Effector memory CD4-positive, alpha-beta T cell (primary cell): ENCODE results near the gene APOBEC3A.
A peak's percentile ranks its signal among the peaks of the same experiment; 100 is the strongest.

Source experiments
- DNase-seq, 3 donors: peaks; one replicate each; pipeline ENCODE4 v3.0.0-alpha.2; 2020
- H3K27ac ChIP-seq: 2 replicates; pipeline ENCODE4 v1.7.0; 2013; ENCODE audit warnings: mild to moderate bottlenecking, low read length, moderate library complexity; ENCODE audit not compliant: insufficient read depth, poor library complexity, severe bottlenecking
- H3K27me3 ChIP-seq: replicated peaks from 2 replicates; pipeline ENCODE4 v1.7.0; 2013; ENCODE audit warnings: mild to moderate bottlenecking, low read length; ENCODE audit not compliant: insufficient read depth, control insufficient read depth, poor library complexity, severe bottlenecking
- H3K36me3 ChIP-seq: 2 replicates; pipeline ENCODE4 v1.7.0; 2013; ENCODE audit warnings: mild to moderate bottlenecking, low read length, moderate library complexity; ENCODE audit not compliant: control insufficient read depth, insufficient read depth
- H3K4me1 ChIP-seq: 2 replicates; pipeline ENCODE4 v1.7.0; 2013; ENCODE audit warnings: low read length, mild to moderate bottlenecking; ENCODE audit not compliant: control insufficient read depth, insufficient read depth, poor library complexity, severe bottlenecking
- H3K4me3 ChIP-seq: 2 replicates; pipeline ENCODE4 v1.7.0; 2013; ENCODE audit warnings: low read length, low read depth, mild to moderate bottlenecking; ENCODE audit not compliant: insufficient read depth, poor library complexity, severe bottlenecking
- H3K9me3 ChIP-seq: 2 replicates; pipeline ENCODE4 v1.7.0; 2013; ENCODE audit warnings: mild to moderate bottlenecking, low read length, moderate library complexity; ENCODE audit not compliant: control insufficient read depth

The APOBEC3A gene

DNA sequence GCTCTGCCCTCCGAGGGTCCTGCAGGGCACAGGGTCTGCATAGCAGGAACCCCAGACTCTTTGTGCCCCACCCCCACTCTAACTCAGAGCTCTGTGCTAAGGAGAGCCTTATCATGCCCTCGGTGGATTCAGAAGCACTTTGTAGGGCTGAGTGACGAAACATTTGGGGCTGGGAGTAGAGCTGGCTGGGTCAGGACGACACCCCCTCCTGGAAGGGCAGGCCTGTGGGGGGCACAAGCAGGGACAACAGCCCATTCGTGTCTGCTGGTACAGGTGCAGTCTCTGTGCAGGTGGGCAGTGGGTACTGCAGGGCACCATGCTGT, 8.9 kb downstream of the APOBEC3A start:
- H3K27ac ChIP-seq: no peak overlapping the region
- no peak overlapping the region for H3K4me3 ChIP-seq
- no peaks in the 10 kb centered on the region for H3K4me1 ChIP-seq
- H3K36me3 ChIP-seq: no peaks in the 10 kb centered on the region
- DNase-seq: no peak
- no peaks in the 10 kb centered on the region for H3K9me3 ChIP-seq
- no peaks in the 10 kb centered on the region for H3K27me3 ChIP-seq

DNA sequence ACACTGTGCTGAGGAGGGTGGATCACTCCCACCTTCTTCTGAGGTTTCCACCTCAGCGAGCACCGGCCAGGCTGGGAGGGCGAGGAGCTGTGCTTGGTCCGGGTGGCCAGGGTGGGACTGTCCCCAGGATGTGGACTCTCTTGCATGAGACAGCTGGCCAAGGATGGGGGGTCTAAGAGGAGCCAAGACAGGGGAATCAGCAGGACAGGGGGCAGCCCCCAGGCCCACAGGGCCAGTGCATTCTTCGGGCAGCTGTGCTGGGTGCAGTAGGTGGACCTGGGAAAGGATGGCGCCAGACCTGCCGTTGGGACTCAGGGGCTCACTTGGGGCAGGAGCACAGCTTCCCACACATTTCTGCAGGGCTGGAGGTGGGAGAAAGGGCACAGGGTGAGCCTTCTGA, 9.5 kb downstream of the APOBEC3A start:
- no peak overlapping the region for H3K27ac ChIP-seq
- H3K4me1 ChIP-seq: no peaks in the 10 kb centered on the region
- no peaks in the 10 kb centered on the region for H3K27me3 ChIP-seq

DNA sequence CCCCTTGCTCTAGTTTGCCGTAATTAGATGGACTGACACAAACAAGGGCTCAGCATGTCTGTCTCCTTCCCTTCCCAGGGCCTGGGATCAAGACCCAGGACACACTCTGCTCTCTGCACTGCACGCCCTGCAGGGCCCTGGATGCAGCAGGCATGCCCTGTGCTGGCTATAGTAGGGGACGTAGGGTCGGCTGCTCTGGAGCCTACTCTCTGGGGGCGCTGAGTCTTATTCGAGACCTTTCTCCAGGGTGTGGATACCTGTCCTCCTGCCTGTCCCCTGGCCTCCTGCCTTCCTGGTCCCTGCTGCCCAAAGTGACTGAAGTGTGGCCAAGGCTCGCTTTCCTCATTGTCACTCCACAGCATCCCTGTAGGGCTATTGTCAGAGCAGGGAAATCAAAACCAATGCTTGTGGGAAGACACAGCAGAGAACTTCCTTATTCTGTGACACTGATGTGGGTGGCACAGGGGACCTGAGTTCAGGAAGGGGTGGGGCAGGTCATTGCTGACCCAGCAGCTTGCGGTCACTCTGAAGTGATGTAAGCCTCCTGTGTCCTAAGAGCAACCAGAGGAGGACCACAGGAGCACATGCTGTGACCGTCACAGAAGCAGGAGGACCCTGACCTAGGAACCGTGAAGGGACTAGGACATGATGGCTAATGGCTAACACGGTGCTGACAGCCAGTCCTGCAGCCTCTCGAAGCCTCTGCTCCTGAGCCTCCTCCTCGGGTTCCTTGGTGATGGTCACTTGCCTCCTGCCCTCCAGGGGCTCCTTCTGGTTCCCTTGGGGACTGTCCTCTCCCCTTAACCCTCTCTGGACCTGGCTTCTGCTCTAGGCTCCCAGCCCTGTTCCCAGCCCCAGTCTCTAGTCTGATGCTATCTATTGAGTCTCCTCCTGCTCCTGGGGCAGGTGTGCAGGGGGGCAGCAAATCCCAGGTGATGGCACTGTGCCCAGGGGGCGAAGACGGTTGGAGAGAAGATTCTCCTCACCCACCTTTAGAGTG, 10.3 kb downstream of the APOBEC3A start:
- Histone ChIP-seq H3K4me3 (no peak overlapping the region), H3K27ac (no peak overlapping the region), H3K4me1 (no peaks in the 10 kb centered on the region), H3K27me3 (no peaks in the 10 kb centered on the region), H3K36me3 (no peaks in the 10 kb centered on the region), H3K9me3 (no peaks in the 10 kb centered on the region)
- DNase-seq: no peak

More for the DNA sequence above, 9.5 kb downstream of the APOBEC3A start:
- Histone ChIP-seq H3K4me3 (no peak overlapping the region), H3K9me3 (no peaks in the 10 kb centered on the region), H3K36me3 (no peaks in the 10 kb centered on the region)
- no peak for DNase-seq

DNA sequence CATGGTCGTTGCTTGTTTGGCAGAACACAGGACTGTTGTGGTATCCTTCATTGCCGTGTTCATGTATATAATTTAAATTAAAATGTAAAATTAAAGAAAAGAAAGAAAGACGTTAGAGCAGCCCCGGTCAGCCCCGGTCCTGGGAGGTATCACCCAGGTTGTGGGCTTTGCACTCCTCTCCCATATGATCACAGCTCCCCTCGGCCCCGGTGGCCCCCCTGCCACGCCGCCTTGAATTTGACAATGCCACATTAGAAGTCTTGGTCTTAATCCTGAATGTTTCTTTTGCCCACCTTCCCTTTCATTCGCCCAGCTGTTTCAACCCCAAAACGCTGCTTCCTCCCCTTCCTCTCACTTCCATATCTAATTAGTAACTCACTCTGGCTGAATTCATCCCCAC, 11.4 kb downstream of the APOBEC3A start:
- Histone ChIP-seq H3K4me3 (no peak overlapping the region), H3K27me3 (no peaks in the 10 kb centered on the region), H3K36me3 (no peaks in the 10 kb centered on the region), H3K9me3 (no peaks in the 10 kb centered on the region), H3K4me1 (peaks cover 5% of the 10 kb centered on the region), H3K27ac (no peak overlapping the region)
- DNase-seq: no peak

DNA sequence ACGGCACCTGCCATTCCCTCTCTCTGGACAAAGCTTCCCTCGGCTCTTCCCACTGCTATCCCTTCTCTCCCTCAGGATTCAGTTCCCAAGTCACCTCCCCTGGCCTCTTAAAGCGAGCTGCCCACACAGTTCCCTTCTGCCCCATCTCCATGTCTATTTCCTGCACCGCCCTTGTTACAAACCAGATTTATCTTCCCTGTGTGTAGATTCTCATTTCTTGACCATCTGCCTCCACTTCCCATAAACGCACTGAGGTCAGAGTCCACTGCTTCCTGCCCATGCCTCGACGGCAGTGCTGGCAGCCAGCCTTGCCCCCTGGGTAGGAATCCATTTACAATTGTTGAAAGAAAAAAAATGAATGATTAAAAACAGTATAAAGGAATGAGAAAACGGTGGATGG, 13.1 kb downstream of the APOBEC3A start:
- no peaks in the 10 kb centered on the region for H3K9me3 ChIP-seq
- H3K27me3 ChIP-seq: no peaks in the 10 kb centered on the region
- no peaks in the 10 kb centered on the region for H3K36me3 ChIP-seq
- DNase-seq: no peak
- peaks cover 5% of the 10 kb centered on the region for H3K4me1 ChIP-seq
- H3K4me3 ChIP-seq: no peak overlapping the region
- H3K27ac ChIP-seq: no peak overlapping the region

DNA sequence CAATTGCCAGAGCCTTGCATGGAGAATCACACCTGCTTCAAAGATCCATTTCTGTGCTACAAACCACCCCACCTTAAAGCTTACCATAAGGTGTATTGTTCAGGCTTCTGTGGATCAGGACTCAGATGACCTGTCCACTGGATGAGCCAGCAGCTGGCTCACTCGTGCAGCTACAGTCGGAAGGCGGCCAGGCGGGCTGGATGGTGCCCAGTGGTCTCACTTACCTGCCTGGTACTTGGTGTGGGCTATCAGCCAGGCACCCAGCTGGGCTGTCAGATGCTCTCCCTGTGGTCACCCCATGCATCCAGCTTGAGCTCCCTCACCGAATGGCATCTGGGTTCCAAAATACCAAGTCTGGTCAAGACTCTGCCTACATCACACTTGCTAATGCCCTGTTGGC, 13.8 kb downstream of the APOBEC3A start:
- peaks cover 5% of the 10 kb centered on the region for H3K4me1 ChIP-seq
- no peak for DNase-seq
- no peaks in the 10 kb centered on the region for H3K9me3 ChIP-seq
- H3K36me3 ChIP-seq: no peaks in the 10 kb centered on the region
- no peak overlapping the region for H3K27ac ChIP-seq
- no peak overlapping the region for H3K4me3 ChIP-seq
- no peaks in the 10 kb centered on the region for H3K27me3 ChIP-seq

DNA sequence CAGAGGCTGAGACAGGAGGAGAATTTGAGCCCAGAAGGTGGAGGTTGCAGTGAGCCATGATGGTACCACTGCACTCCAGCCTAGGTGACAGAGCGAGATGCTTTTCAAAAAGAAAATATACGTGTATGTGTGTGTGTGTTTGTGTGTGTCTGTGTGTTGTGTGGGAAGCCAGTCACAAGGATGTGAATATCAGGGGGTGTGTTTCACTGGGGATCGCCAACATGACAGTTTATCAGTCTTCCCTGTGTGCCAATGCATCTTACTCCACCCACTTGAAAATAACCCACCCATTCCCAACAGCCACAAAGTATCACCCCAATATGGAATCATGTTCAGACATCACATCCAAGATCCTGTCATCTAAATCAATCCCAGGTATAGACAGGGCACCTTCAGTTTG, 14.4 kb downstream of the APOBEC3A start:
- Histone ChIP-seq H3K4me3 (no peak overlapping the region), H3K27ac (no peak overlapping the region), H3K9me3 (no peaks in the 10 kb centered on the region), H3K4me1 (peaks cover 5% of the 10 kb centered on the region), H3K36me3 (no peaks in the 10 kb centered on the region), H3K27me3 (no peaks in the 10 kb centered on the region)
- DNase-seq: no peak

DNA sequence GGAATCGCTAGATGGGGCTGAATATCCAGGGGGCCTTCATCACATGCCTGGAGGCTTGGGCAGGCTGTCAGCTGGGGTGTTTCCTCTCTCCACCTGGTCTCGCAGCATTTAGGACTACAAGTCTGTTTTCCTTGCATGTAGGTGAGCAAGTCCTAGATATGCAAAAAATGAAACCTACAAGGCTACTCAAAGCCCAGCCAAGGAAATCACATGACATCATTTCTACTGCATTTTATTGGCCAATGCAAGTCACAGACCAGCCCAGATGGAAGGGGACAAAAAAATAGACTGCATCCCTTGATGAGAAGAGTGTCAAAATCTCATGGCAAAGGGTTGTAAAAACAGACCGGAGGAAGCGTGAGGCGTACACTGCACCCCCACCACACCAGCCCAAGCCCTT, 15.1 kb downstream of the APOBEC3A start:
- H3K27me3 ChIP-seq: no peaks in the 10 kb centered on the region
- peaks cover 5% of the 10 kb centered on the region for H3K4me1 ChIP-seq
- H3K36me3 ChIP-seq: no peaks in the 10 kb centered on the region
- DNase-seq: no peak
- no peaks in the 10 kb centered on the region for H3K9me3 ChIP-seq
- H3K27ac ChIP-seq: no peak overlapping the region
- H3K4me3 ChIP-seq: no peak overlapping the region

DNA sequence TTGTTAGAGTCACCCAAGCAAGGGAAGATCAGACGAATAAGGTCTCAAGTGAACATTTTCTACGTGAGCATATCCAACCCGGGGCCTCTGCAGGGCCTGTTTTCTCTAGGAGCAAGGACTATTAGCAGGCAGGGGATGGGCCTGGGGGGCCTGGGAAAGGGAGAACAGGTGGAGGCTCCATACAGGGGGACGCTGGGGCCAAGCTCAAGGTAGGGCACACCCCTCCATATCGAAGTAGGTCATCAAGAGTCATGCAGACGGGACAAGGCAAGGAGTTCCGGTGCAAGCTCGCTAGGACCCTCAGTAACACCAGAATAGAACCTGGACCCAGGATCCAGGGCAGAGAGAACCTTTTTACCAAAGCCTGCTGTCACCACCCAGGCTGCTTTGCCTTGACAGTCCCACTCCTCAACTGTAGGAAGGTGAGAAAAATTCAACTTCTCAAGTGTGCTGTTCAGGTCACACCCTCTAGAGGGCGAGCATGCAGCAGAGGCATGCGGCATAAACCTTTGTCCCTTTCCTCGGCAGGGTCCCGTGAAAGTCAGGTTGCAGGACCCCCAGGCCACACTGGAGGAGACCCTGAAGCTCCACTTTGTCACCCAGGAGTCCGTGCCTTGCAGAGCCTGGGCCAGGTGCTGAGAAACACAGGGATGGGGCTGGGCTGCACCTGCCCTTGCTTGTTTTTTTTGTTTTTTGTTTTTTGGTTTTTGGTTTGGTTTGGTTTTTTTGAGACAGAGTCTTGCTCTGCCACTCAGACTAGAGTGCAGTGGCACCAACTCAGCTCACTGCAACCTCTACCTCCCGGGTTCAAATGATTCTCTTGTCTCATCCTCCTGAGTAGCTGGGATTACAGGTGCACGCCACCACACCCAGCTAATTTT, 16.1 kb downstream of the APOBEC3A start:
- Histone ChIP-seq H3K27me3 (no peaks in the 10 kb centered on the region), H3K4me3 (no peak overlapping the region), H3K9me3 (no peaks in the 10 kb centered on the region), H3K4me1 (peaks cover 5% of the 10 kb centered on the region), H3K36me3 (no peaks in the 10 kb centered on the region), H3K27ac (no peak overlapping the region)
- DNase-seq: peak in 2 of 3 donors; percentile 13 to 16
